Suprapubic skin (tissue), 3 donors: ENCODE measurements around the gene NPAS3.

Experiments used
- EP300 ChIP-seq: sonication (generic); formaldehyde crosslinking; IDR thresholded peaks from one replicate; pipeline ENCODE4 v1.6.1; 2017; ENCODE audit warnings: antibody characterized with exemption
- POLR2A ChIP-seq, 2 donors: fragments of 450-650 bp; IDR thresholded peaks; one replicate each; pipeline ENCODE4 v1.6.1; 2017; ENCODE audit warnings: antibody characterized with exemption in 2 of 2, mild to moderate bottlenecking in 2 of 2, moderate library complexity in 2 of 2
- TF ChIP-seq, protein P1 (sequence below), 2 donors: fragments of 200-600 bp in 1 of 2; fragments of 450-650 bp in 1 of 2; sonication (generic) in 1 of 2; IDR thresholded peaks; one replicate each; pipeline ENCODE4 v1.5.1; 2016 to 2019; ENCODE audit warnings: antibody characterized with exemption in 2 of 2, mild to moderate bottlenecking in 1 of 2, moderate library complexity in 1 of 2

DNA sequence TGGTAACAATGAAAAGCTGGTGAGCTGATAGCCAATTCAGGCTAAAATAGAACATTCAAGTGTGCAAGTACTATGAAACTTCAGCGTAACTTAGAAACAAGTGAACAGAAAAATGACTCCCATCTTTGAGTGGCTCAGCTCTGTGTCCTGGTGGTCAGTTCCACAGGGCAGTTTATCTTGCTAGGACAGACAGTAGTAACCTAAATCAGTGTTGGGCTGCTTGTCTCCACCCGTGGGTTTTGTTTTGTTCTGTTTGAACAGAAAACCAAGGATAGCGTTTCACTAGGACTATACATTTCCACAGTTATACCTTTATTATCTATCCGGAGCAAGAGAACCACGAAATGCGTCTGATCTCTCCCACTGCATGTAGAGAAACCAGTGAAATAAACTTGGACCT lies 544.4 kb downstream of the NPAS3 start:
- no peak for TF ChIP-seq POLR2A (IDR thresholded peaks at IDR 0.05)
- TF ChIP-seq, protein P1, sequence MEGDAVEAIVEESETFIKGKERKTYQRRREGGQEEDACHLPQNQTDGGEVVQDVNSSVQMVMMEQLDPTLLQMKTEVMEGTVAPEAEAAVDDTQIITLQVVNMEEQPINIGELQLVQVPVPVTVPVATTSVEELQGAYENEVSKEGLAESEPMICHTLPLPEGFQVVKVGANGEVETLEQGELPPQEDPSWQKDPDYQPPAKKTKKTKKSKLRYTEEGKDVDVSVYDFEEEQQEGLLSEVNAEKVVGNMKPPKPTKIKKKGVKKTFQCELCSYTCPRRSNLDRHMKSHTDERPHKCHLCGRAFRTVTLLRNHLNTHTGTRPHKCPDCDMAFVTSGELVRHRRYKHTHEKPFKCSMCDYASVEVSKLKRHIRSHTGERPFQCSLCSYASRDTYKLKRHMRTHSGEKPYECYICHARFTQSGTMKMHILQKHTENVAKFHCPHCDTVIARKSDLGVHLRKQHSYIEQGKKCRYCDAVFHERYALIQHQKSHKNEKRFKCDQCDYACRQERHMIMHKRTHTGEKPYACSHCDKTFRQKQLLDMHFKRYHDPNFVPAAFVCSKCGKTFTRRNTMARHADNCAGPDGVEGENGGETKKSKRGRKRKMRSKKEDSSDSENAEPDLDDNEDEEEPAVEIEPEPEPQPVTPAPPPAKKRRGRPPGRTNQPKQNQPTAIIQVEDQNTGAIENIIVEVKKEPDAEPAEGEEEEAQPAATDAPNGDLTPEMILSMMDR (IDR thresholded peaks at IDR 0.05), result no peak
- no peak for TF ChIP-seq EP300
